ENCODE data around the gene GPR34.

The GPR34 gene

GRCh38 chrX:41722214-41722613 lies 33.4 kb downstream of the GPR34 start:
- no peak overlapping the region for H3K27ac ChIP-seq
- TF ChIP-seq CTCF (IDR thresholded peaks at IDR 0.05) = no peak
- TF ChIP-seq ZFX (IDR thresholded peaks at IDR 0.05; ENCODE audit: borderline replicate concordance) = no peak

- no peak overlapping the region for H3K27ac ChIP-seq
- TF ChIP-seq ZFX (IDR thresholded peaks at IDR 0.05; ENCODE audit: borderline replicate concordance) (no peak), CTCF (IDR thresholded peaks at IDR 0.05) (no peak)
These were observed 34.2 kb downstream of the GPR34 start for GRCh38 chrX:41722816-41723618.

- H3K27ac ChIP-seq = no peak within 1 kb of the TSS
- TF ChIP-seq ZFX (IDR thresholded peaks at IDR 0.05; ENCODE audit: borderline replicate concordance) (no peak), CTCF (IDR thresholded peaks at IDR 0.05) (no peak)
These were observed 35.1 kb downstream of the GPR34 start, which contains the start of gene GPR82 for GRCh38 chrX:41723826-41724225. TSS of gene GPR82 (plus strand) at chrX:41724181. CDS start at chrX:41727027, 2,846 bp downstream.

- TF ChIP-seq CTCF (IDR thresholded peaks at IDR 0.05) = no peak
- no peak for TF ChIP-seq ZFX (IDR thresholded peaks at IDR 0.05; ENCODE audit: borderline replicate concordance)
- no peak overlapping the region for H3K27ac ChIP-seq
These were observed 39.4 kb downstream of the GPR34 start for GRCh38 chrX:41728125-41728524.

GRCh38 chrX:41730081-41730480 lies 41.3 kb downstream of the GPR34 start:
- no peak for TF ChIP-seq CTCF (IDR thresholded peaks at IDR 0.05)
- no peak overlapping the region for H3K27ac ChIP-seq

GRCh38 chrX:41732260-41732659 lies 43.5 kb downstream of the GPR34 start:
- no peak overlapping the region for H3K27ac ChIP-seq
- TF ChIP-seq ZFX (IDR thresholded peaks at IDR 0.05; ENCODE audit: borderline replicate concordance) = no peak
- no peak for TF ChIP-seq CTCF (IDR thresholded peaks at IDR 0.05)

GRCh38 chrX:41733939-41734338 lies 45.2 kb downstream of the GPR34 start:
- H3K27ac ChIP-seq = no peak overlapping the region

More at GRCh38 chrX:41733939-41734338, 45.2 kb downstream of the GPR34 start:
- TF ChIP-seq CTCF (IDR thresholded peaks at IDR 0.05) (no peak), ZFX (IDR thresholded peaks at IDR 0.05; ENCODE audit: borderline replicate concordance) (no peak)
